CMK (cell line): Measurements from ENCODE around the gene HSD17B11.
"Not testable (repeated sequence)": the region's sequence is repeated elsewhere in the genome, so short reads cannot be mapped to it uniquely, and the experiment has no call there.

Experiments used
- DNase-seq: peaks from one replicate; pipeline ENCODE4 v3.0.0-alpha.2; 2010; ENCODE audit warnings: low read depth

Gene HSD17B11

GRCh38 chr4:87405211-87405820, 14.3 kb upstream of the HSD17B11 start:
- no peak for DNase-seq

GRCh38 chr4:87403732-87404131, 12.7 kb upstream of the HSD17B11 start:
- not testable (repeated sequence) for DNase-seq

- no peak for DNase-seq
Observed at GRCh38 chr4:87399954-87400353, 9.0 kb upstream of the HSD17B11 start.

- DNase-seq = no peak
Observed at GRCh38 chr4:87399148-87399547, 8.2 kb upstream of the HSD17B11 start.

- DNase-seq = not testable (repeated sequence)
Observed at GRCh38 chr4:87395851-87396250, 4.9 kb upstream of the HSD17B11 start.

- not testable (repeated sequence) for DNase-seq
Observed at GRCh38 chr4:87395073-87395472, 4.1 kb upstream of the HSD17B11 start.

- DNase-seq = no peak
Observed at GRCh38 chr4:87392183-87392582, 1.2 kb upstream of the HSD17B11 start.

GRCh38 chr4:87391576-87392054, 627 bp upstream of the HSD17B11 start:
- no peak for DNase-seq

GRCh38 chr4:87390551-87390890, 467 bp downstream of the HSD17B11 start:
- no peak for DNase-seq

GRCh38 chr4:87390055-87390454, 933 bp downstream of the HSD17B11 start:
- not testable (repeated sequence) for DNase-seq

GRCh38 chr4:87388901-87389300, 2.1 kb downstream of the HSD17B11 start:
- DNase-seq = no peak

GRCh38 chr4:87387237-87387636, 3.8 kb downstream of the HSD17B11 start:
- DNase-seq = no peak

GRCh38 chr4:87384466-87385132, 6.4 kb downstream of the HSD17B11 start:
- not testable (repeated sequence) for DNase-seq

GRCh38 chr4:87382931-87383330, 8.1 kb downstream of the HSD17B11 start:
- DNase-seq = no peak

- no peak for DNase-seq
Observed at GRCh38 chr4:87382116-87382515, 8.9 kb downstream of the HSD17B11 start.

GRCh38 chr4:87377816-87378215, 13.2 kb downstream of the HSD17B11 start:
- no peak for DNase-seq

GRCh38 chr4:87375719-87376291, 15.2 kb downstream of the HSD17B11 start:
- peak; percentile 27 for DNase-seq

GRCh38 chr4:87370068-87370467, 20.9 kb downstream of the HSD17B11 start:
- no peak for DNase-seq

GRCh38 chr4:87366521-87367162, 24.3 kb downstream of the HSD17B11 start:
- no peak for DNase-seq

- no peak for DNase-seq
Observed at GRCh38 chr4:87365348-87365747, 25.6 kb downstream of the HSD17B11 start.

- no peak for DNase-seq
Observed at GRCh38 chr4:87363552-87363951, 27.4 kb downstream of the HSD17B11 start.

GRCh38 chr4:87360338-87360935, 30.6 kb downstream of the HSD17B11 start:
- DNase-seq = no peak

- DNase-seq = no peak
Observed at GRCh38 chr4:87359258-87359657, 31.7 kb downstream of the HSD17B11 start.
